Naive thymus-derived CD8-positive, alpha-beta T cell (primary cell): ENCODE results near the gene ERN1. TPM values are rescaled to one million over a fixed set of nuclear protein-coding genes. Genes with fewer than 3 reads are reported as not detected.

Experiments
- ATAC-seq, 2 donors: fragments of 150-1000 bp; cut with Tn5 transposase in 1 of 2; sonication (Bioruptor Pico), chemical (Tn5 transposase) in 1 of 2; 1 replicate in 1 of 2; 2 replicates in 1 of 2; pipeline ENCODE4 v1.10.0; 2021; ENCODE audit warnings: mild to moderate bottlenecking in 2 of 2, moderate library complexity in 2 of 2
- POLR2A ChIA-PET: fragments of 350-600 bp; sonication (Branson Sonifier 250); formaldehyde crosslinking; loops from one replicate; lab custom pipeline; 2021; ENCODE audit warnings: antibody characterized with exemption; lab: Charles Lee
- DNase-seq, 10 donors: peaks; one replicate each; pipeline versions ENCODE4 v3.0.0 to v3.0.0-alpha.2; 2020 to 2022
- H3K27ac Mint-ChIP-seq, 10 donors: one replicate each; pipeline ENCODE4 v1.8.0; 2020 to 2022; ENCODE audit warnings: mild to moderate bottlenecking in 10 of 10, mixed read lengths in 10 of 10, moderate library complexity in 4 of 10, inconsistent platforms in 1 of 10
- H3K27me3 Mint-ChIP-seq, 5 donors: one replicate each; pipeline ENCODE4 v1.8.0; 2021 to 2022; ENCODE audit warnings: mixed read lengths in 5 of 5
- H3K36me3 Mint-ChIP-seq, 3 donors: one replicate each; pipeline ENCODE4 v1.8.0; 2020 to 2022; ENCODE audit warnings: mixed read lengths in 3 of 3, mild to moderate bottlenecking in 2 of 3, inconsistent platforms in 1 of 3
- H3K4me1 Mint-ChIP-seq, 4 donors: one replicate each; pipeline ENCODE4 v1.8.0; 2021 to 2022; ENCODE audit warnings: mixed read lengths in 4 of 4
- H3K4me3 Mint-ChIP-seq, 10 donors: one replicate each; pipeline ENCODE4 v1.8.0; 2020 to 2022; ENCODE audit warnings: mild to moderate bottlenecking in 10 of 10, mixed read lengths in 10 of 10, moderate library complexity in 6 of 10, inconsistent platforms in 1 of 10
- H3K9me3 Mint-ChIP-seq, 9 donors: one replicate each; pipeline ENCODE4 v1.8.0; 2020 to 2022; ENCODE audit warnings: mixed read lengths in 9 of 9, mild to moderate bottlenecking in 3 of 9, inconsistent platforms in 1 of 9, moderate library complexity in 1 of 9
- polyA plus RNA-seq, 3 donors: library from polyadenylated mRNA; unstranded; fragments of 300-500 nt; fragmentation: Illumina TruSeq; gene quantifications; one replicate each; pipeline ENCODE4 v1.2.3, GENCODE V29; 2021
- total RNA-seq, 8 experiments: library from RNA in 2 of 8; stranded (reverse) in 2 of 8; gene quantifications; one replicate each; pipeline ENCODE4 v1.2.3 and lab custom pipeline; 2021 to 2026

Gene ERN1
- total and polyA plus RNA-seq, 5 experiments from 2014 or later: 9.3 to 24.0 (median 21.2) TPM

GRCh38 chr17:64148017-64148631 is 18.2 kb upstream of the ERN1 start:
- peak overlapping the region in 5 of 10 donors; percentile 19 to 71 (median 60) for H3K4me3 Mint-ChIP-seq

GRCh38 chr17:64147110-64148016 is 17.4 kb upstream of the ERN1 start:
- Mint-ChIP-seq H3K9me3 (no peaks in the 10 kb centered on the region), H3K36me3 (peaks cover 0 to 32% (median 0%) of the 10 kb centered on the region in 3 donors), H3K4me1 (peaks cover 15 to 27% (median 24%) of the 10 kb centered on the region in 4 donors), H3K27me3 (no peaks in the 10 kb centered on the region), H3K4me3 (peak overlapping the region in 3 of 10 donors; percentile 44 to 71 (median 60)), H3K27ac (peak overlapping the region in 3 of 10 donors; percentile 39 to 81 (median 72))
- ATAC-seq (no peak), DNase-seq (no peak)
- POLR2A ChIA-PET: interaction anchor here (0.6 to 6.0 kb wide), 16 partner anchors 13 to 360 kb away, joined by 3 to 98 read pairs (median 4); partner anchors contain the start of genes ERN1, ICAM2, PECAM1 and TEX2

More at GRCh38 chr17:64148017-64148631, 18.2 kb upstream of the ERN1 start:
- Mint-ChIP-seq H3K36me3 (peaks cover 0 to 40% (median 2%) of the 10 kb centered on the region in 3 donors), H3K27me3 (no peaks in the 10 kb centered on the region), H3K4me1 (peaks cover 15 to 27% (median 24%) of the 10 kb centered on the region in 4 donors), H3K9me3 (no peaks in the 10 kb centered on the region), H3K27ac (peak overlapping the region in 7 of 10 donors; percentile 60 to 81 (median 75))
- DNase-seq: no peak
- no peak for ATAC-seq
- POLR2A ChIA-PET: interaction anchor here (0.6 to 6.0 kb wide), 5 partner anchors 17 to 305 kb away, joined by 3 to 98 read pairs (median 5); partner anchors contain the start of genes ERN1, ICAM2 and TEX2

- POLR2A ChIA-PET: interaction anchor here (0.6 to 6.0 kb wide), 49 partner anchors 8 to 524 kb away, joined by 3 to 98 read pairs (median 6); partner anchors contain the start of genes CCDC47, CEP95, DDX42 and DDX5
- Mint-ChIP-seq H3K4me3 (no peak overlapping the region), H3K9me3 (no peaks in the 10 kb centered on the region), H3K36me3 (peaks cover 0 to 26% (median 0%) of the 10 kb centered on the region in 3 donors), H3K4me1 (peaks cover 15 to 27% (median 24%) of the 10 kb centered on the region in 4 donors), H3K27me3 (no peaks in the 10 kb centered on the region), H3K27ac (no peak overlapping the region)
- ATAC-seq (peak; percentile 34), DNase-seq (peak; percentile 22 to 81 (median 64))
These were observed 16.6 kb upstream of the ERN1 start for GRCh38 chr17:64146418-64147109.

GRCh38 chr17:64145751-64146417 is 15.9 kb upstream of the ERN1 start:
- POLR2A ChIA-PET: interaction anchor here (0.5 to 6.0 kb wide), 62 partner anchors 9 to 711 kb away, joined by 3 to 98 read pairs (median 4); partner anchors contain the start of genes CCDC47, CEP95, DDX42 and DDX5

GRCh38 chr17:64145375-64145750 is 15.4 kb upstream of the ERN1 start:
- no peak overlapping the region for H3K4me3 Mint-ChIP-seq
- no peak for DNase-seq
- peaks cover 0 to 19% (median 0%) of the 10 kb centered on the region in 3 donors for H3K36me3 Mint-ChIP-seq
- POLR2A ChIA-PET: interaction anchor here (0.5 to 6.0 kb wide), 53 partner anchors 9 to 710 kb away, joined by 3 to 98 read pairs (median 5); partner anchors contain the start of genes CCDC47, CEP95, DDX42 and DDX5
- H3K4me1 Mint-ChIP-seq: peaks cover 15 to 27% (median 24%) of the 10 kb centered on the region in 4 donors
- ATAC-seq: peak in 1 of 2 donors; percentile 20
- H3K27me3 Mint-ChIP-seq: no peaks in the 10 kb centered on the region
- no peaks in the 10 kb centered on the region for H3K9me3 Mint-ChIP-seq
- no peak overlapping the region for H3K27ac Mint-ChIP-seq

More at GRCh38 chr17:64145751-64146417, 15.9 kb upstream of the ERN1 start:
- no peaks in the 10 kb centered on the region for H3K27me3 Mint-ChIP-seq
- H3K27ac Mint-ChIP-seq: no peak overlapping the region
- H3K9me3 Mint-ChIP-seq: no peaks in the 10 kb centered on the region
- DNase-seq (peak; percentile 82 to 99 (median 96)), ATAC-seq (peak; percentile 91 to 92)
- H3K36me3 Mint-ChIP-seq: peaks cover 0 to 22% (median 0%) of the 10 kb centered on the region in 3 donors
- H3K4me3 Mint-ChIP-seq: no peak overlapping the region
- H3K4me1 Mint-ChIP-seq: peaks cover 15 to 27% (median 24%) of the 10 kb centered on the region in 4 donors

GRCh38 chr17:64139542-64139941 is 9.6 kb upstream of the ERN1 start:
- POLR2A ChIA-PET: interaction anchor here (1.5 kb wide), 1 partner anchor 9 kb away, joined by 6 read pairs; the partner anchor contains the start of gene ERN1
- DNase-seq (no peak), ATAC-seq (no peak)
- no peaks in the 10 kb centered on the region for H3K9me3 Mint-ChIP-seq
- no peaks in the 10 kb centered on the region for H3K27me3 Mint-ChIP-seq
- no peak overlapping the region for H3K4me3 Mint-ChIP-seq
- no peaks in the 10 kb centered on the region for H3K4me1 Mint-ChIP-seq
- no peak overlapping the region for H3K27ac Mint-ChIP-seq
- H3K36me3 Mint-ChIP-seq: no peaks in the 10 kb centered on the region

- Mint-ChIP-seq H3K27me3 (no peaks in the 10 kb centered on the region), H3K36me3 (no peaks in the 10 kb centered on the region), H3K27ac (peak overlapping the region in 1 of 10 donors; percentile 22), H3K4me1 (peaks cover 0 to 3% (median 2%) of the 10 kb centered on the region in 4 donors), H3K9me3 (no peaks in the 10 kb centered on the region), H3K4me3 (no peak overlapping the region)
- POLR2A ChIA-PET: interaction anchor here (0.7 kb wide), 1 partner anchor 8 kb away, joined by 3 read pairs; the partner anchor contains the start of gene ERN1
- no peak for ATAC-seq
- DNase-seq: no peak
These were observed 8.5 kb upstream of the ERN1 start for GRCh38 chr17:64138441-64138840.

GRCh38 chr17:64135000-64135399 is 5.1 kb upstream of the ERN1 start:
- H3K27me3 Mint-ChIP-seq: no peaks in the 10 kb centered on the region
- H3K9me3 Mint-ChIP-seq: no peaks in the 10 kb centered on the region
- POLR2A ChIA-PET: interaction anchor here (1.3 to 6.3 kb wide), 2 partner anchors 11 to 107 kb away, joined by 9 to 87 read pairs; no protein-coding TSS in a partner anchor

GRCh38 chr17:64134216-64134970 is 4.4 kb upstream of the ERN1 start:
- no peak overlapping the region for H3K4me3 Mint-ChIP-seq
- no peaks in the 10 kb centered on the region for H3K36me3 Mint-ChIP-seq
- POLR2A ChIA-PET: interaction anchor here (0.6 to 6.5 kb wide), 7 partner anchors 11 to 215 kb away, joined by 3 to 98 read pairs (median 8); partner anchors contain the start of genes GH1 and ICAM2
- H3K27me3 Mint-ChIP-seq: no peaks in the 10 kb centered on the region
- no peaks in the 10 kb centered on the region for H3K9me3 Mint-ChIP-seq
- no peak for DNase-seq
- peaks cover 6 to 18% (median 13%) of the 10 kb centered on the region in 4 donors for H3K4me1 Mint-ChIP-seq
- no peak for ATAC-seq
- no peak overlapping the region for H3K27ac Mint-ChIP-seq

More at GRCh38 chr17:64135000-64135399, 5.1 kb upstream of the ERN1 start:
- DNase-seq (no peak), ATAC-seq (no peak)
- Mint-ChIP-seq H3K36me3 (no peaks in the 10 kb centered on the region), H3K4me3 (no peak overlapping the region), H3K4me1 (peaks cover 6 to 18% (median 13%) of the 10 kb centered on the region in 4 donors), H3K27ac (no peak overlapping the region)

GRCh38 chr17:64133546-64134215 is 3.7 kb upstream of the ERN1 start:
- no peaks in the 10 kb centered on the region for H3K36me3 Mint-ChIP-seq
- POLR2A ChIA-PET: interaction anchor here (0.6 to 6.5 kb wide), 7 partner anchors 13 to 215 kb away, joined by 3 to 98 read pairs (median 4); partner anchors contain the start of genes GH1 and ICAM2
- no peaks in the 10 kb centered on the region for H3K27me3 Mint-ChIP-seq
- peak overlapping the region in 3 of 10 donors; percentile 43 to 74 (median 66) for H3K27ac Mint-ChIP-seq
- DNase-seq (peak in 5 of 10 donors; percentile 8 to 73 (median 61)), ATAC-seq (no peak)
- no peak overlapping the region for H3K4me3 Mint-ChIP-seq
- no peaks in the 10 kb centered on the region for H3K9me3 Mint-ChIP-seq
- H3K4me1 Mint-ChIP-seq: peaks cover 10 to 23% (median 18%) of the 10 kb centered on the region in 4 donors
